DND-41 (cell line): ENCODE results near the gene HSBP1L1.

Experiments used
- EZH2 ChIP-seq: IDR thresholded peaks from 3 replicates; pipeline ENCODE4 v1.6.1; 2012; ENCODE audit warnings: borderline replicate concordance, low read depth, mild to moderate bottlenecking, moderate library complexity, low read length, inconsistent platforms; ENCODE audit not compliant: severe bottlenecking
- TF ChIP-seq, protein P1 (sequence below): IDR thresholded peaks from 2 replicates; pipeline ENCODE4 v1.5.1; 2012; ENCODE audit warnings: borderline replicate concordance, low read length, moderate library complexity, mild to moderate bottlenecking; ENCODE audit not compliant: poor library complexity, severe bottlenecking; ENCODE audit errors: extremely low read depth

DNA sequence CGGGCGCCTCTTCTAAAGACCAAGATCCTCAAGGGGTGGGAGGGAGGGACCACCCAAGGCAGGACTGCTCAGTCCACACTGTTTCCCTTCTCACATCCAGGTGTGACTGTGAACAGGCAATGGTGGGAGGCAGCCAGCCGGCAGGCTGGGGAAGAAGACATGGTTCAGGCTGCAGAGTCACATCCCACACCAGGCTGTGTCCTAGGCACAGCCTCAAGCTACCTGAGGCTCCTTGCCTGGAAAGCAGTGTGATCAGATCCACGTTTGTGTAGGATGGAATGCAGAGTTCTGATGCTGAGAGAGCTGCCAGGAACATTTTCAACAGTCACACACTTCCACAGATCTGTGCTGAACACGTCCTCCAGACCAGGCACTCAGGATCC, 29.4 kb upstream of the HSBP1L1 start:
- TF ChIP-seq, protein P1, sequence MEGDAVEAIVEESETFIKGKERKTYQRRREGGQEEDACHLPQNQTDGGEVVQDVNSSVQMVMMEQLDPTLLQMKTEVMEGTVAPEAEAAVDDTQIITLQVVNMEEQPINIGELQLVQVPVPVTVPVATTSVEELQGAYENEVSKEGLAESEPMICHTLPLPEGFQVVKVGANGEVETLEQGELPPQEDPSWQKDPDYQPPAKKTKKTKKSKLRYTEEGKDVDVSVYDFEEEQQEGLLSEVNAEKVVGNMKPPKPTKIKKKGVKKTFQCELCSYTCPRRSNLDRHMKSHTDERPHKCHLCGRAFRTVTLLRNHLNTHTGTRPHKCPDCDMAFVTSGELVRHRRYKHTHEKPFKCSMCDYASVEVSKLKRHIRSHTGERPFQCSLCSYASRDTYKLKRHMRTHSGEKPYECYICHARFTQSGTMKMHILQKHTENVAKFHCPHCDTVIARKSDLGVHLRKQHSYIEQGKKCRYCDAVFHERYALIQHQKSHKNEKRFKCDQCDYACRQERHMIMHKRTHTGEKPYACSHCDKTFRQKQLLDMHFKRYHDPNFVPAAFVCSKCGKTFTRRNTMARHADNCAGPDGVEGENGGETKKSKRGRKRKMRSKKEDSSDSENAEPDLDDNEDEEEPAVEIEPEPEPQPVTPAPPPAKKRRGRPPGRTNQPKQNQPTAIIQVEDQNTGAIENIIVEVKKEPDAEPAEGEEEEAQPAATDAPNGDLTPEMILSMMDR: no peak
- no peak for TF ChIP-seq EZH2
